GM19452 (cell line): Measurements from ENCODE around the gene ATP10A.

Experiments
- ATAC-seq: cut with Tn5 transposase; IDR thresholded peaks from one replicate; pipeline ENCODE4 v1.9.1; 2021; ENCODE audit not compliant: unreplicated experiment

Gene ATP10A

GRCh38 chr15:25830844-25831451 is 32.2 kb downstream of the ATP10A start:
- ATAC-seq = no peak

GRCh38 chr15:25829073-25829472 is 34.1 kb downstream of the ATP10A start:
- ATAC-seq = no peak

- ATAC-seq = no peak
Measured at GRCh38 chr15:25825207-25825606, 37.9 kb downstream of the ATP10A start.

DNA sequence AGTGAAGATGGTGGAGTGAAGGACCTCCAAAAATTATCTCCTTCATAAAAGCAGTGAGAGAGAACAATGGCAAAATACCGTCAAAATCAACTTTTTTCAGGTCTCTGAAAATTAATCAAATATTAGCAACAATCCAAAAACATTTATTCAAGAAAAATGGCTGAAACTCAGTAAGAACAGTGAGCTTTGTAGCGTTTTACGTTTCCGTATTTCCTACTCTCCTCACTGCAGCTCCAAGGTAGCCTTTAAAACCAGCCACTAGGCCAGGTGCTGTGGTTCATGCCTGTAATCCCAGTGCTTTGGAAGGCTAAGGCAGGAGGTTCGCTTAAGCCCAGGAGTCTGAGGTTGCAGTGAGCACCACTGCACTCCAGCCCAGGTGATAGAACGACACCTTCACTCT is 38.5 kb downstream of the ATP10A start:
- ATAC-seq = no peak

GRCh38 chr15:25812845-25813244 is 50.3 kb downstream of the ATP10A start:
- no peak for ATAC-seq

GRCh38 chr15:25812073-25812472 is 51.1 kb downstream of the ATP10A start:
- ATAC-seq = no peak

GRCh38 chr15:25811481-25811906 is 51.6 kb downstream of the ATP10A start:
- ATAC-seq = no peak

DNA sequence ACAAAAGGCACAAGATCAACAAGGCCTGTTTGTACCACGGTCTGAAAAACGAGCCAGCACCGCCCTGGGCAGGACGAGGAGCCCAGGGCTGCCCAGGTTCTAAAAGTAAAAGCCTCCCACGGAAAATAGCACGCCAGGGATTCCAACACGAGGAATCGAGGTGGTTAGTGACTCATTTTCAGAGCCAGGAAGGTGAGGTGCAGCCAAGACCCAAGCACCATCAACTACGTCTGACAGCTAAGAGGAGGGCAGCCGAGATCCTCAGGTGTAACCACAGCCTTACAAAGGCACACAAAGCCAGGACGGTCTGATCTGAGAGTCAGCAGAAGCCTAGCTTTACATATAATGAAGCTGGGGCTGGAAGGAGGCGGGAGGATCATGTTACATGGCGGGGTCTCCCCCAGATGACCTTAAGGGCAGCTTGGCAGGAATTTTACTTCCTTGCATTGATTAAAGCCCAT is 52.5 kb downstream of the ATP10A start:
- ATAC-seq = no peak

DNA sequence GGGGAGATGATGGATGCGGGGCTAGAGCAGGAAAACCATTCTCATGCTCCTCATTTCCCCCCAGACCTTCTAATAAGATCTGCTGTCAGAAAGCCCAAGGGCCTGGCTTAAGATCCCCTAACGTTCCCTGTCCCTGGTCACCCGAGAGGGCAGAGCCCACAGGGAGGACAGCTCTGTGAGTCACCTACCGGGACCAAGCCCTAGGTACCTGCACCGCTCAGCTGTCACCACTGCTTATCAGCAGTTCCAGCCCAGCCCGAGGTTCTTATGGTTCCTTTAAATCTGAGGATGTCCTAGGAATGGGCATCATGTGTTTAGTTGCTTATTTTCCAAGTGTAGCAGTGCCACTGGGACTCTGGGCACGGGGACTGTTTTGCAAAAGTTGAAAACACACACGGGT is 53.0 kb downstream of the ATP10A start:
- ATAC-seq = no peak

DNA sequence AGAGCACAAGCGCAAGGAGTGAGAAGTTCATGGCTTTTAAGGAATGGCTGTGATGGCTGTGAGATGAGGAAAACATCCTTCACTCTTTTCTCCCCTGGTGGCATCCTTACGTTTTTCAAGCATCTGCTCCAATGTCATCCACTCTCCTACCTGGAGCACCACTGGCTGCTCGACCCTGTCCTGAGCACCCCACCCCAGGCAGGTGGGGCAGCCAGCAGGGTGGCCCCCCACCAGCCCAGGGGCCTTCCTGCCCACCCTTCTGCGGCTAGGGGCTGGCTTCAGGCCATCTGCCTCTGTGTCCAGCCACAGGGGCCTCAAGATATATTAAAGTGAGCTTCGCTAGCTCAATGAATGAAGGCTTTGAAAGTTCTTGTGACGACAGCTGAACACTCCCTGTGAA is 56.1 kb downstream of the ATP10A start:
- ATAC-seq = no peak

DNA sequence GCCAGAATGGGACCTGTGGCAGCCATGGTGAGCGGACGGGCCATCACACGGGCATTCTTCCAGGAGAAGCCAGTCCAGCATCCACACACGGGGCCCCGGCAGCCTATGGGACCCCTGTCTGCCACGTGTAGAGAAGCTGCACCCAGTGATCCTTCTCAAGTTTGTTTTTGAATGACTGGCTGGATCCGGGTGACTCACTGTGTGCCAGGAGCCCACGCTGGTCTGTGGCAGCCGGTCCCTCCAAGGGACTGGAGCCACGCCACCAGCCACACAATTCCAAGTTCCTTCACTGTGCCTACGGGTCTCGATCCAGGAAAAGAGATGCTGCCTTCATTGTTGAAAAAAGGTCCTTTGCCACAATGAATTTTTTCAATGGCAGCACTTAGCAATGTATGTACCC is 58.1 kb downstream of the ATP10A start:
- ATAC-seq = no peak

GRCh38 chr15:25804451-25804850 is 58.7 kb downstream of the ATP10A start:
- no peak for ATAC-seq

GRCh38 chr15:25803541-25803940 is 59.6 kb downstream of the ATP10A start:
- no peak for ATAC-seq

- no peak for ATAC-seq
Measured at GRCh38 chr15:25803036-25803435, 60.1 kb downstream of the ATP10A start.

DNA sequence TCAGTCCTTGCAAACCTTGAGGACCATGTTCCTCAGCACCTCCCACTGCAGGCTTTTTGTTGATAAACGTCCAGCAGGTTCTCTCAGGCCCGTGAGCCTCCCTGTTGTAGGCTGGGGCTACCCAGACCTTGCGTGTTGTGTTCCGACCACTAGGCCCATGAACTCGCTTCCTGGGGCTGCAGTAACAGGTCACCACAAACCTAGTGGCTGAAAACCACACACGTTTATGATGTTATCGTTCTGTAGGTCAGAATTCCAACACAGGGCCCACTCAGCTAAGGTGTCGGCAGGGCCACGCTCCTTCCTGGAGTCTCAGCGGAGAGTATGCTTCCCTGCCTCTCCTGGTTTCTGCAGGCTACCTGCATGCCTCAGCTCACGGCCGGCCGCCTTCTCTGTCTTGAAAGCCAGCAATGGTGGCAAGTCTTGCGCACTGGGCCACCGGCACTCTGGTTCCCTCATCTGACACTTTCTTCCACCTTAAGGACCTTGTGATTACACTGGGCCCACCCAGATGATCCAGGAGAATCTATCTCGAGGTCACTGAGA is 60.8 kb downstream of the ATP10A start:
- ATAC-seq = no peak

DNA sequence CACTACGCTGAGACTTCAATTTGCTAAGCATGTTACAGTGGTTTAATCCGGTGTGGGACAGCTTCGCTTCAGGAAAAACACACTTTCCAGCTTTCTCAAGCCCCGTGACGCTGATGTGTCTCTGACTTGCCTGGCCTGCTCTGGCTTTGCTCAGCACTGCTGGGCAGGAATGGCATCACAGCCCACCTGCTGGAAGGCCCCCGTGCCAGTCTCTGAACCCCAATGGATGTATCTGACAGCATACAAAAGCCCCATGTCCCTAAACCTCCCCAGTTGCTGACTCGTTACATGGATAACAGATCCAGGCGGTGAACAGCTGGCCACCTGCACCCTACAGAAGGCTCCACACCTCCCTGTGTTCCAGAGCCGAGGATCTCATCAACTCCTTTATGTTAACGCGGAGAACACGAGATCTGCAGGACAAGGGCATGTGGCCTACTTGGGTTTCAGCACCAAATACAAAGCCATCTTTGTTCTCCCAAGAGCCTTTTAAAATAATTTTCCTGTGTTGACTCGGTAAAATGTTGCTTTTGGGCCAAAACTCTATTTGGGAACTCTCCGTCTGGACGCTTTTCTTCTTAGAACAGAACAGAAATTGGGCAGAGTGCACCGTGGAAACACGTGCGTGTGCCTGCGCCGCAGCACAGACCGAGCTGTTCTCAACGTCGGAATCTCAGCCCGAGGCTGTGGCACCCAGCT is 61.4 kb downstream of the ATP10A start:
- no peak for ATAC-seq

GRCh38 chr15:25800761-25801515 is 62.2 kb downstream of the ATP10A start:
- ATAC-seq = no peak

DNA sequence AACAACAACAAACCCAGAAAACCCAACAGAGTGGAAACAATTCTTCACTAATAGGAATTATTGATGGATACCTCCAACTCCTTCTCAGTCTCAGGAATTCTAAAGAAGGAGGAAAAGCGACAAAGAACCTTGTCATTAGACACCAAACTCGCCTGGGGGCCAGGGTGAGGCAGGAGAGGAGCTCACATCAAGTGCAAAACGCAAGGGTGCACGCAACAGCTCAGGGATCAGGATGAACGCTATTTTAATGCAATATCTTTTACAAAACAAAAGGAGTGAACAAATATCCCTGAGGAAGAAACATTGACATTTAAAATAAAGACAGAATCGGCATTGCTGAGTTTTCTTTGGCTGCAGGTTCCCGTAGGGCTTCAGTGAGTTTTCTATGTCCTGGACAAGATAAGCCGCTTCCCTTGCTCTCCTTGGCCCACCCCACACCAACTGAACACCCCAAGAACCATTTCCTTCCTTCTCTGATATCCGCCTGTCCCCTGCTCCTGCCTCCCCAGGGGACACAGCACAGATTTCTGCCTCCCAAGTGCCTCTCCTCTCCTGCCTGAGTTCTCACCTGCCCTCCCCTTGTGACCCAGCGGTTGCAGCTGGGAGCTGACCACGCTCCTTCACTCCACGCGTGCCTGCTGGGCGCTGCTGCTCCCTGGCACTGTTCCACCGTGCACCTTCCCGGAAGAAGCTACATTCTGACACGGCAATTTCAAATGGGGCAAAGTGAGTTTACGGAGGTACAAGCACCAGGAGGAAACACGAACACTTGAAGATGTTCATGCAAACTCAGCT is 63.0 kb downstream of the ATP10A start:
- no peak for ATAC-seq

DNA sequence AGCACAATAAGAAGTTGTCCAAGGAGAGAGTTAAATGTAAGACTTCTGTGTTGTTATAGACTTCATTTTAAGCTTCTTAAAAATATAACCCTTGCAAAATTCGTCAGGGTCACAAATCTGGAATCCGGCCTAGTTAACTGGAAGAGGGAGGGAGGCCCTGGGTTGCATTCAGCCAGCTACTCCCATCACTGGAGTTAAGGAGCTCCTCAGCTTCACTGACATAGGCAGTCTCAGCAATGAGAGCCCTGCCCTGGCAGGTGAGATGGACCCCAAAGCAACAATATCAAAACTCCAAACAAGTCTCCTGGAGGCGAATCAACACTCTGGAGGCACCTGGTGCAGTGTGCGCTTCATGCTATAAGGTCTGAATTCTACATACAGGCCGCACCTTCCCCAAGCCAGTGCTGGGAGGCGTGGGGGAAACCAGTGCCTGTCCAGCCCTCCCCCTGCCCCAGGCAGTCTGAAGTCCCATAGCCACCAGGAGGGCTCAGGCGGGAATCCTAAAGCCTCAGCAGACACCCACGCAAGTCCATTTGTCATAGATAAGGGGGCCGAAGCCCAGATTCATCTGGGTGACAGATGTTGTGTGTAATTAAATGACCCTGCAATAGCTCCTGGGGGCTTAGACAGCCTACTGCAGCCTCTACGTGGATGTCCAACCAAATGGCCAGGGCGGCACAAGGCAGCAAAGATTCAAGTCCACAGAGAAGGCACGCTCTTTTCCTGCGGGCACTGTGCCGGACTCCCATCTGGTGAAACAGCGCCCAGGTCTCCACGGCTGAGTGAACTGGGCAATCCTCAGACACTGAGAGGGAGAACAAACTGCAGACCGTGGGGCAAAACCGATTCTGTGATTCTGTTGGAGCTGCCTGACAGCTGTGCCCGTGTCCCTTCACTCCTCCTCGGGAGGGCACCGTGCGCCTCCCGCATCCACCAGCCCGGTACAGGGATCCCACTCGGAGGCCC is 64.9 kb downstream of the ATP10A start:
- no peak for ATAC-seq

GRCh38 chr15:25797511-25797935 is 65.6 kb downstream of the ATP10A start:
- no peak for ATAC-seq
